Natural killer cell (primary cell): Measurements from ENCODE around the gene SHROOM3. TPM values are rescaled to one million over a fixed set of nuclear protein-coding genes. Genes with fewer than 3 reads are reported as not detected.
"Not testable (repeated sequence)": the region's sequence is repeated elsewhere in the genome, so short reads cannot be mapped to it uniquely, and the experiment has no call there.

ENCODE experiments used
- ATAC-seq, 3 donors: fragments of 150-1000 bp in 2 of 3; fragments of 200-7000 bp in 1 of 3; cut with Tn5 transposase; 1 replicate in 1 of 3; 2 replicates in 2 of 3; pipeline ENCODE4 v1.10.0; 2021; ENCODE audit warnings: mild to moderate bottlenecking in 2 of 3, moderate library complexity in 2 of 3
- DNase-seq, 2 donors: peaks; one replicate each; pipeline versions ENCODE4 v3.0.0 to v3.0.0-alpha.2; 2013 to 2021; ENCODE audit warnings: mixed read lengths in 1 of 2
- H3K27ac ChIP-seq: one replicate; pipeline ENCODE4 v1.5.1; 2013; ENCODE audit warnings: mild to moderate bottlenecking, low read length
- H3K27me3 ChIP-seq: one replicate; pipeline ENCODE4 v1.6.1; 2013; ENCODE audit warnings: low read length; ENCODE audit not compliant: control insufficient read depth, insufficient read depth
- H3K36me3 ChIP-seq: one replicate; pipeline ENCODE4 v1.6.1; 2013; ENCODE audit warnings: low read length; ENCODE audit not compliant: control insufficient read depth, insufficient read depth
- H3K4me1 ChIP-seq: one replicate; pipeline ENCODE4 v1.6.1; 2013; ENCODE audit warnings: low read length; ENCODE audit not compliant: control insufficient read depth, insufficient read depth
- H3K4me3 ChIP-seq: one replicate; pipeline ENCODE4 v1.5.1; 2013; ENCODE audit warnings: low read length
- H3K9me3 ChIP-seq: one replicate; pipeline ENCODE4 v1.6.1; 2013; ENCODE audit warnings: low read length; ENCODE audit not compliant: control insufficient read depth, insufficient read depth
- H3K27ac Mint-ChIP-seq, 2 donors: one replicate each; pipeline ENCODE4 v1.8.0; 2022; ENCODE audit warnings: mild to moderate bottlenecking in 2 of 2, mixed read lengths in 2 of 2, moderate library complexity in 1 of 2
- H3K27me3 Mint-ChIP-seq, 2 donors: one replicate each; pipeline ENCODE4 v1.8.0; 2022; ENCODE audit warnings: low read depth in 2 of 2, mixed read lengths in 2 of 2
- H3K36me3 Mint-ChIP-seq: one replicate; pipeline ENCODE4 v1.8.0; 2022; ENCODE audit warnings: mixed read lengths
- H3K4me1 Mint-ChIP-seq, 2 donors: one replicate each; pipeline ENCODE4 v1.8.0; 2022; ENCODE audit warnings: mixed read lengths in 2 of 2
- H3K4me3 Mint-ChIP-seq: one replicate; pipeline ENCODE4 v1.8.0; 2022; ENCODE audit warnings: mild to moderate bottlenecking, moderate library complexity, mixed read lengths
- H3K9me3 Mint-ChIP-seq, 2 donors: one replicate each; pipeline ENCODE4 v1.8.0; 2022; ENCODE audit warnings: mixed read lengths in 2 of 2
- CTCF ChIP-seq: fragments of 200-600 bp; IDR thresholded peaks from one replicate; pipeline ENCODE4 v1.8.0; 2022; ENCODE audit warnings: antibody characterized with exemption
- WGBS: methylation state at CpG from one replicate; pipeline ENCODE4 v1.1.7; 2013; ENCODE audit warnings: missing lambda C conversion rate; ENCODE audit not compliant: insufficient coverage; 5-methylcytosine and 5-hydroxymethylcytosine counted together
- intact Hi-C: fragments of 100-400 bp; cut with micrococcal nuclease; formaldehyde crosslinking; loops from one replicate; pipeline ENCODE4 v1.14.2; 2022
- total RNA-seq, 4 donors: library from RNA; stranded (reverse); fragments of 120-200 nt in 1 of 4; gene quantifications; one replicate each; pipeline versions ENCODE4 v1.2.3 to v1.2.4, GENCODE V29; 2013 to 2022

The SHROOM3 gene
- total RNA-seq, 3 donors from 2014 or later (not counting 1 experiment from before 2014, with no cell fraction given), result 0.63 TPM; not detected in 2

DNA sequence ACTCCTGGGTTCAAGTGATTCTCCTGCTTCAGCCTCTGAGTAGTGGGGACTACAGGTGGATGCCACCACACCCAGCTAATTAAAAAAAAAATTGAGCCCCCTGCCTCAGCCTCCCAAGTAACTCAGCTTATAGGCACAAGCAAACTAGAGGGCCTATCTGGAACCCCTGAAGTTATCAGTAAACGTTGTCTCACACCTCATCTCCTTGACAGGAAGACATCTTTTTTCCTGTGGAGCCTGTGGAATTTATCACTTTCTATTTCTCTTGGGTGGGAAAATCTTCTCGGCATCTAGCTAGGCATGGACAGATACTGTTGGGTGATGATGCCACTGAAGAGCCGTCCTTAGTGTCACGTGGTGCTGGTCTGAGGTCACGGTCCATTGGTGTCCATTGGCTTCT lies 291.6 kb downstream of the SHROOM3 start:
- H3K9me3 Mint-ChIP-seq, result no peaks in the 10 kb centered on the region
- H3K4me3 ChIP-seq, result no peak overlapping the region
- H3K4me1 Mint-ChIP-seq, result no peaks in the 10 kb centered on the region
- H3K4me3 Mint-ChIP-seq, result no peak overlapping the region
- H3K36me3 Mint-ChIP-seq, result no peaks in the 10 kb centered on the region
- no peaks in the 10 kb centered on the region for H3K4me1 ChIP-seq
- no peak for DNase-seq
- peaks cover 0 to 8% of the 10 kb centered on the region in 2 donors for H3K27me3 Mint-ChIP-seq
- no peak for ATAC-seq
- H3K36me3 ChIP-seq, result no peaks in the 10 kb centered on the region
- 82% methylated on average over 4 of the region's 5 CpGs for WGBS
- TF ChIP-seq CTCF, result no peak
- no peak overlapping the region for H3K27ac Mint-ChIP-seq
- no peak overlapping the region for H3K27ac ChIP-seq
- intact Hi-C loops, result no loop called here
- H3K9me3 ChIP-seq, result no peaks in the 10 kb centered on the region
- H3K27me3 ChIP-seq, result no peaks in the 10 kb centered on the region

DNA sequence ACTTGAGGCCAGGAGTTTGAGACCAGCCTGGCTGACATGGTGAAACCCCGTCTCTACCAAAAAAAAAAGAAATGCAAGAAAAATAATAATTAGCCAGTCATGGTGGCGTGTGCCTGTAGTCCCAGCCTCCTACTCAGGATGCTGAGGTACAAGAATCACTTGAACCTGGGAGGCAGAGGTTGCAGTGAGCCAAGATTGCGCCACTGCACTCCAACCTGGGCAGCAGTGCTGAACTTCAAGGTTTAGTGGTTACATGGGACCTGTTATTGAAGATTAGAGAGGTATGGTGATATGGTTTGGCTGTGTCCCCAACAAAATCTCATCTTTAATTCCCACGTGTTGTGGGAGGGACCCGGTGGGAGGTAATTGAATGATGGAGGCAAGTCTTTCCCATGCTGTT lies 292.9 kb downstream of the SHROOM3 start:
- DNase-seq, H3K27me3 Mint-ChIP-seq, H3K36me3 Mint-ChIP-seq, intact Hi-C loops, H3K27ac Mint-ChIP-seq, H3K4me3 ChIP-seq, H3K36me3 ChIP-seq, ATAC-seq, H3K4me1 ChIP-seq, H3K4me1 Mint-ChIP-seq, H3K27me3 ChIP-seq, H3K4me3 Mint-ChIP-seq, H3K27ac ChIP-seq, H3K9me3 ChIP-seq, H3K9me3 Mint-ChIP-seq: not testable (repeated sequence)
- WGBS, result 81% methylated on average over 5 of the region's 5 CpGs

GRCh38 chr4:76729460-76729859 lies 294.4 kb downstream of the SHROOM3 start:
- Mint-ChIP-seq H3K36me3 (no peaks in the 10 kb centered on the region), H3K27me3 (peaks cover 0 to 8% of the 10 kb centered on the region in 2 donors), H3K4me1 (no peaks in the 10 kb centered on the region), H3K27ac (no peak overlapping the region), H3K9me3 (no peaks in the 10 kb centered on the region), H3K4me3 (no peak overlapping the region)
- H3K36me3 ChIP-seq, result no peaks in the 10 kb centered on the region
- TF ChIP-seq CTCF, result no peak
- H3K27ac ChIP-seq, result no peak overlapping the region
- no peaks in the 10 kb centered on the region for H3K9me3 ChIP-seq
- H3K27me3 ChIP-seq, result no peaks in the 10 kb centered on the region
- no peaks in the 10 kb centered on the region for H3K4me1 ChIP-seq
- ATAC-seq, result no peak
- H3K4me3 ChIP-seq, result no peak overlapping the region
- intact Hi-C loops, result no loop called here
- no peak for DNase-seq
- no CpG with 5 or more reads among the region's 1 CpG for WGBS

DNA sequence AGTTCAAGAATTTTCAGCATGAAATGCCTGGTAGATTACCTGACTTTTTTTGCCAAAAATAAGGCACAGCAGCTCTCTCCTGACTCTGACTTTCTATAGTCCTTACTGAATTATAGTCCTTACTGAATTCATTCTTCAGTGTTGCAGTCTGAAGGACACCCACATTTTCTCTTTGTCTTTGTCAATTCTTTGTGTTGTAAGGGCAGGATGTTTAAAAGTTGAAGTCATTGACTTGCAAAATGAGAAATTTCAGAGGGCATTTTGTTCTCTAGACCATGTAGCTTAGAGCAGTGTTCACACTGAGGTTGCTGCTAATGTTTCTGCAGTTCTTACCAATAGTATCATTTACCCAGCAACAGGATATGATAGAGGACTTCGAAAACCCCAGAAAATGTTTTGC lies 295.0 kb downstream of the SHROOM3 start:
- peaks cover 5 to 8% of the 10 kb centered on the region in 2 donors for H3K27me3 Mint-ChIP-seq

More for the DNA sequence above, 295.0 kb downstream of the SHROOM3 start:
- intact Hi-C loops, result no loop called here
- no peaks in the 10 kb centered on the region for H3K36me3 ChIP-seq
- H3K4me1 ChIP-seq, result no peaks in the 10 kb centered on the region
- Mint-ChIP-seq H3K27ac (no peak overlapping the region), H3K36me3 (no peaks in the 10 kb centered on the region), H3K4me3 (no peak overlapping the region), H3K9me3 (no peaks in the 10 kb centered on the region), H3K4me1 (no peaks in the 10 kb centered on the region)
- ATAC-seq, result no peak
- H3K9me3 ChIP-seq, result no peaks in the 10 kb centered on the region
- H3K27ac ChIP-seq, result no peak overlapping the region
- TF ChIP-seq CTCF, result no peak
- no CpG with 5 or more reads among the region's 1 CpG for WGBS
- H3K27me3 ChIP-seq, result no peaks in the 10 kb centered on the region
- no peak overlapping the region for H3K4me3 ChIP-seq
- DNase-seq, result no peak
